Measurements from ENCODE around the gene AVPI1. TPM values are rescaled to one million over a fixed set of nuclear protein-coding genes. Genes with fewer than 3 reads are reported as not detected.

AVPI1 gene
- total and polyA plus RNA-seq, 2 of the 13 experiments (the other 11 are each of a cell fraction or from before 2014, with no cell fraction given), result 39.8 to 61.2 TPM

DNA sequence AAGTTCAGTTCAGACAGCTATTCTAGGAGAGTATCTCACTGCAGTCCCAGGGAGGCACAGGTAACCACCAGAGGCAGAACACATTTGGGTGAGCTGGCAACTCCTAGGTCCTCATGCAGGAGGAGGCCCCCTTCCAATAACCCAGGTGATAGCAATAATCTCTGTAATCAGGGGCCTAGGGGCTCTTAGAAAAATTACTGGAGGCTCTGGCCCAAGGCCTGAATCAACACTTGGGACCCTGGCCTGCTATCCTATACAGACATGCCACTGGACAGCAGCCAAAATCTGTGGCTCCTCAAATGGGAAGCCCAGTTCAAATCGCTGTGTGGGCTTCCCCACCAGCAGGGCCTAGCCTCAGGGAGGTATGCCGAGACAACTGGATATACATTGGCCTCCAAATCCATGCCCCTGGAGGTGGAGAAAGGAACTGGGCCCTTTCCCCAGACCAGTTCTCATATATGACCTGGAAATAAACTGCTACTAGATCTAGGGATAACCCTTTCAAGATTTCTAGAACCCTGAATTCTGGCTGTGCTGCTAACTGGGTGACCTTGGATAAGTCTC lies 1.6 kb downstream of the AVPI1 start (continued):
- peak; percentile 48 for TF ChIP-seq SALL1 (CRISPR knock-in tag; IDR thresholded peaks at IDR 0.05)
- TF ChIP-seq NFYB (CRISPR knock-in tag; IDR thresholded peaks at IDR 0.05), result no peak
- TF ChIP-seq ZNF644 (CRISPR knock-in tag; IDR thresholded peaks at IDR 0.05; ENCODE audit: low read depth), result 0 out of 2 replicates have a peak, but pooled peaks have one; percentile 30
- TF ChIP-seq ZNF784 (CRISPR knock-in tag; IDR thresholded peaks at IDR 0.05; ENCODE audit: borderline replicate concordance), result 0 out of 2 replicates have a peak, but pooled peaks have one; percentile 18
- peak; percentile 39; the same call in 1 of the 2 replicates for TF ChIP-seq PAWR (CRISPR knock-in tag; IDR thresholded peaks at IDR 0.05; ENCODE audit: borderline replicate concordance)
- TF ChIP-seq FOXP4 (CRISPR knock-in tag; IDR thresholded peaks at IDR 0.05), result 0 out of 2 replicates have a peak, but pooled peaks have one; percentile 5
- TF ChIP-seq ZNF720 (CRISPR knock-in tag; IDR thresholded peaks at IDR 0.05), result no peak
- no peak for TF ChIP-seq DDIT3 (CRISPR knock-in tag; IDR thresholded peaks at IDR 0.05)
- TF ChIP-seq ZNF747 (CRISPR knock-in tag; IDR thresholded peaks at IDR 0.05; ENCODE audit: borderline replicate concordance), result no peak
- no peak for TF ChIP-seq MIER2 (CRISPR knock-in tag; IDR thresholded peaks at IDR 0.05)
- TF ChIP-seq, protein P1, sequence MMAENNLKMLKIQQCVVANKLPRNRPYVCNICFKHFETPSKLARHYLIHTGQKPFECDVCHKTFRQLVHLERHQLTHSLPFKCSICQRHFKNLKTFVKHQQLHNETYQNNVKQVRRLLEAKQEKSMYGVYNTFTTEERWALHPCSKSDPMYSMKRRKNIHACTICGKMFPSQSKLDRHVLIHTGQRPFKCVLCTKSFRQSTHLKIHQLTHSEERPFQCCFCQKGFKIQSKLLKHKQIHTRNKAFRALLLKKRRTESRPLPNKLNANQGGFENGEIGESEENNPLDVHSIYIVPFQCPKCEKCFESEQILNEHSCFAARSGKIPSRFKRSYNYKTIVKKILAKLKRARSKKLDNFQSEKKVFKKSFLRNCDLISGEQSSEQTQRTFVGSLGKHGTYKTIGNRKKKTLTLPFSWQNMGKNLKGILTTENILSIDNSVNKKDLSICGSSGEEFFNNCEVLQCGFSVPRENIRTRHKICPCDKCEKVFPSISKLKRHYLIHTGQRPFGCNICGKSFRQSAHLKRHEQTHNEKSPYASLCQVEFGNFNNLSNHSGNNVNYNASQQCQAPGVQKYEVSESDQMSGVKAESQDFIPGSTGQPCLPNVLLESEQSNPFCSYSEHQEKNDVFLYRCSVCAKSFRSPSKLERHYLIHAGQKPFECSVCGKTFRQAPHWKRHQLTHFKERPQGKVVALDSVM (CRISPR knock-in tag; IDR thresholded peaks at IDR 0.05), result peak; percentile 78
- TF ChIP-seq ZNF549 (CRISPR knock-in tag; IDR thresholded peaks at IDR 0.05), result no peak
- TF ChIP-seq HMGXB3 (CRISPR knock-in tag; IDR thresholded peaks at IDR 0.05; ENCODE audit: borderline replicate concordance), result no peak
- 0 out of 2 replicates have a peak, but pooled peaks have one; percentile 5 for TF ChIP-seq ZGPAT (CRISPR knock-in tag; IDR thresholded peaks at IDR 0.05)
- 0 out of 2 replicates have a peak, but pooled peaks have one; percentile 26 for TF ChIP-seq ZNF629 (CRISPR knock-in tag; conservative IDR thresholded peaks at IDR 0.05)
- TF ChIP-seq, protein P2, sequence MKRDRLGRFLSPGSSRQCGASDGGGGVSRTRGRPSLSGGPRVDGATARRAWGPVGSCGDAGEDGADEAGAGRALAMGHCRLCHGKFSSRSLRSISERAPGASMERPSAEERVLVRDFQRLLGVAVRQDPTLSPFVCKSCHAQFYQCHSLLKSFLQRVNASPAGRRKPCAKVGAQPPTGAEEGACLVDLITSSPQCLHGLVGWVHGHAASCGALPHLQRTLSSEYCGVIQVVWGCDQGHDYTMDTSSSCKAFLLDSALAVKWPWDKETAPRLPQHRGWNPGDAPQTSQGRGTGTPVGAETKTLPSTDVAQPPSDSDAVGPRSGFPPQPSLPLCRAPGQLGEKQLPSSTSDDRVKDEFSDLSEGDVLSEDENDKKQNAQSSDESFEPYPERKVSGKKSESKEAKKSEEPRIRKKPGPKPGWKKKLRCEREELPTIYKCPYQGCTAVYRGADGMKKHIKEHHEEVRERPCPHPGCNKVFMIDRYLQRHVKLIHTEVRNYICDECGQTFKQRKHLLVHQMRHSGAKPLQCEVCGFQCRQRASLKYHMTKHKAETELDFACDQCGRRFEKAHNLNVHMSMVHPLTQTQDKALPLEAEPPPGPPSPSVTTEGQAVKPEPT (CRISPR knock-in tag; IDR thresholded peaks at IDR 0.05; ENCODE audit: low read depth), result 0 out of 2 replicates have a peak, but pooled peaks have one; percentile 55

Measured in HepG2 (cell line).